ENCODE results near the gene GABRR3. TPM values are rescaled to one million over a fixed set of nuclear protein-coding genes. Genes with fewer than 3 reads are reported as not detected.

GABRR3 gene
- total RNA-seq (ENCODE audit: low replicate concordance) = not detected in 2 replicates

GRCh38 chr3:98035208-98035607, at the start of gene GABRR3:
Gene GABRR3 (minus strand): TSS chr3:98035315. CDS start chr3:98034987, 328 bp downstream.
- TF ChIP-seq, protein P1, sequence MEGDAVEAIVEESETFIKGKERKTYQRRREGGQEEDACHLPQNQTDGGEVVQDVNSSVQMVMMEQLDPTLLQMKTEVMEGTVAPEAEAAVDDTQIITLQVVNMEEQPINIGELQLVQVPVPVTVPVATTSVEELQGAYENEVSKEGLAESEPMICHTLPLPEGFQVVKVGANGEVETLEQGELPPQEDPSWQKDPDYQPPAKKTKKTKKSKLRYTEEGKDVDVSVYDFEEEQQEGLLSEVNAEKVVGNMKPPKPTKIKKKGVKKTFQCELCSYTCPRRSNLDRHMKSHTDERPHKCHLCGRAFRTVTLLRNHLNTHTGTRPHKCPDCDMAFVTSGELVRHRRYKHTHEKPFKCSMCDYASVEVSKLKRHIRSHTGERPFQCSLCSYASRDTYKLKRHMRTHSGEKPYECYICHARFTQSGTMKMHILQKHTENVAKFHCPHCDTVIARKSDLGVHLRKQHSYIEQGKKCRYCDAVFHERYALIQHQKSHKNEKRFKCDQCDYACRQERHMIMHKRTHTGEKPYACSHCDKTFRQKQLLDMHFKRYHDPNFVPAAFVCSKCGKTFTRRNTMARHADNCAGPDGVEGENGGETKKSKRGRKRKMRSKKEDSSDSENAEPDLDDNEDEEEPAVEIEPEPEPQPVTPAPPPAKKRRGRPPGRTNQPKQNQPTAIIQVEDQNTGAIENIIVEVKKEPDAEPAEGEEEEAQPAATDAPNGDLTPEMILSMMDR (IDR thresholded peaks at IDR 0.05; ENCODE audit: insufficient read depth, low read length) = no peak
- no peak within 1 kb of the TSS for H3K4me3 ChIP-seq (ENCODE audit: low read depth, low read length)
- DNase-seq (ENCODE audit: low read depth) = no peak

DNA sequence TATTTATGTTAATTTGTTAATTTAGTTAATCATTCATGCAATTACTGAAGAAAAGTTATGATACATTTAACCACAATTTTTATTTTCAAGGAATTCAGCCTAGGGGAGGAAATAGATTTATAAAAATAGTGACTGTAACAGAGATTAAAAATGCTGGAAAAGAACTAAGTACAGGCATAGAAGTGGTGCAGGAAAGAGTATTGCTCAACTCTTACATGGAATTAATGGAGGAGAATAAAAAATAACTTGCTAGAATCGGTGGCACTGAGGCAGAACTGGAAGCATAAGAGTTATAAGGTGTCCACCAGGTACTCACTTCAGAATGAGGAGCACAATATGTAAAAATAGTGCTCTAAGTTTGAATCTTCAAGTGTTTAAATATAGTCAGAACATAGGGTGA, 38.4 kb upstream of the GABRR3 start:
- H3K4me3 ChIP-seq (ENCODE audit: low read depth, low read length) = no peak overlapping the region
- no peak for DNase-seq (ENCODE audit: low read depth)
- TF ChIP-seq, protein P1 (IDR thresholded peaks at IDR 0.05; ENCODE audit: insufficient read depth, low read length) = no peak

GRCh38 chr3:98070840-98071239, 35.7 kb upstream of the GABRR3 start:
- DNase-seq (ENCODE audit: low read depth) = no peak
- TF ChIP-seq, protein P1 (IDR thresholded peaks at IDR 0.05; ENCODE audit: insufficient read depth, low read length) = no peak
- H3K4me3 ChIP-seq (ENCODE audit: low read depth, low read length) = no peak overlapping the region

GRCh38 chr3:98068824-98069223, 33.7 kb upstream of the GABRR3 start:
- DNase-seq (ENCODE audit: low read depth) = no peak
- no peak overlapping the region for H3K4me3 ChIP-seq (ENCODE audit: low read depth, low read length)
- TF ChIP-seq, protein P1 (IDR thresholded peaks at IDR 0.05; ENCODE audit: insufficient read depth, low read length) = no peak

DNA sequence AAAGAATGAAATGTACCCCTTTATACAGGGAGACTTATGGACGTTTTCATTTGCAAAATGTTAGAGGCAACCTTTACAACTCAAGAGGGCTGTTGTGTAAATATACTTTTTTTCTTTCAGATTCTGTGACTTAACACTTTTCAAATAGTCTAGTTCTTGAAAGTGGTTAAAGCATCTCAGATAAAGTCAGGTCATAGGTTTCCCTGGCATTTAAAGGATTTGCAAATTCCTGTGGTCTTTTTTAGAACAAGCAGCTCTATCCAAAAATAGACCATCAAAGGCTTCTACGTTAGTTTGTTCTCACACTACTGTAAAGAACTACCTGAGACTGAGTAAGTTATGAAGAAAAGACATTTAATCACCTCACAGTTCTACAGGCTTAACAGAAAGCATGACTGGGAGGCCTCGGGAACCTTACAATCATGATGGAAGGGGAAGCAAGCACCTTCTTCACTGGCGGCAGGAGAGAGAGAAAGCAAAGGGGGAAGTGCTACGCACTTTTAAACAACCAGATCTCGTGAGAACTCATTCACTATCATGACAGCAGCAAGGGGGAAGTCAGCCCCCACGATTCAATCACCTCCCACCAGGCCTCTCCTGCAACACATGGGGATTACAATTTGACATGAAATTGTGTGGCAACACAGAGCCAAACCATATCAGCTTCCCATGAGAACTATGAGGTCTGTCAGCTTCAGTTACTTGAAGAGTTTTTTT, 23.3 kb upstream of the GABRR3 start:
- DNase-seq (ENCODE audit: low read depth) = no peak
- H3K4me3 ChIP-seq (ENCODE audit: low read depth, low read length) = no peak overlapping the region
- TF ChIP-seq, protein P1 (IDR thresholded peaks at IDR 0.05; ENCODE audit: insufficient read depth, low read length) = no peak

- DNase-seq (ENCODE audit: low read depth) = no peak
- no peak overlapping the region for H3K4me3 ChIP-seq (ENCODE audit: low read depth, low read length)
- TF ChIP-seq, protein P1 (IDR thresholded peaks at IDR 0.05; ENCODE audit: insufficient read depth, low read length) = no peak
Measured at GRCh38 chr3:98057631-98058030, 22.5 kb upstream of the GABRR3 start.

DNA sequence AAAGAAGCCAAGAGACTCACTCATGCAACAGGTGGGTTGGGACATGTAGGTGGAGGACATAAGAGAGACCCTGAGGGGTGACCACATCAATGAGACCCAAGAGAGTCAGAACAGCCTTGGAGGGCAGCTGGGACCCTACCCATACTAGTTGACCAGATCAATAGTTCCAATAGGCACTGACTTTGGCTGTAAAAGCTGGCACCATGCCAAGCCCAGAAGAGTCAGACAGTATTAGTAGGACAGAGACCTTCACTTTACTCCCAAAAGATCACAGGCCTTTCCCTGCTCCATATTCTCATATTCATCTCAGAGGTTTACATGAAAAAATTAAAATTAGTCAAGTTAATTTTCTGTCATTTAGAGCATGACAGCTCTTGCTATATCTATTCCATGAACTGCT, 20.9 kb upstream of the GABRR3 start:
- TF ChIP-seq, protein P1 (IDR thresholded peaks at IDR 0.05; ENCODE audit: insufficient read depth, low read length) = no peak
- DNase-seq (ENCODE audit: low read depth) = no peak
- no peak overlapping the region for H3K4me3 ChIP-seq (ENCODE audit: low read depth, low read length)

Measured in fibroblast of the aortic adventitia (primary cell).